ENCODE data around the gene SC5D. TPM values are rescaled to one million over a fixed set of nuclear protein-coding genes. Genes with fewer than 3 reads are reported as not detected.

Gene SC5D
- total RNA-seq, 1 donor from 2014 or later = 18.0 TPM

GRCh38 chr11:121347094-121347493, 54.5 kb downstream of the SC5D start:
- intact Hi-C loops (cut with DNase I) = no loop called here
- ATAC-seq (ENCODE audit: poor library complexity) (no peak), DNase-seq (no peak)

GRCh38 chr11:121347813-121348212, 55.2 kb downstream of the SC5D start:
- DNase-seq = no peak
- peak; percentile 32 for ATAC-seq (ENCODE audit: poor library complexity)
- intact Hi-C loops (cut with DNase I) = no loop called here

GRCh38 chr11:121348220-121348875, 55.8 kb downstream of the SC5D start:
- intact Hi-C loops (cut with DNase I) = no loop called here

GRCh38 chr11:121349790-121350189, 57.2 kb downstream of the SC5D start:
- DNase-seq (no peak), ATAC-seq (ENCODE audit: poor library complexity) (no peak)
- intact Hi-C loops (cut with DNase I) = no loop called here

More at GRCh38 chr11:121348220-121348875, 55.8 kb downstream of the SC5D start:
- DNase-seq (no peak), ATAC-seq (ENCODE audit: poor library complexity) (no peak)

- DNase-seq (no peak), ATAC-seq (ENCODE audit: poor library complexity) (no peak)
- intact Hi-C loops (cut with DNase I) = no loop called here
Observed at GRCh38 chr11:121350314-121351082, 57.9 kb downstream of the SC5D start.

GRCh38 chr11:121351083-121351630, 58.6 kb downstream of the SC5D start:
- DNase-seq (no peak), ATAC-seq (ENCODE audit: poor library complexity) (peak; percentile 22)
- intact Hi-C loops (cut with DNase I) = no loop called here

GRCh38 chr11:121352251-121352891, 59.8 kb downstream of the SC5D start:
- no peak for DNase-seq
- intact Hi-C loops (cut with DNase I) = no loop called here
- peak; percentile 74 for ATAC-seq (ENCODE audit: poor library complexity)

- DNase-seq = no peak
- no peak for ATAC-seq (ENCODE audit: poor library complexity)
- intact Hi-C loops (cut with DNase I) = no loop called here
Observed at GRCh38 chr11:121354192-121354591, 61.6 kb downstream of the SC5D start.

GRCh38 chr11:121356357-121356756, 63.8 kb downstream of the SC5D start:
- intact Hi-C loops (cut with DNase I) = no loop called here
- ATAC-seq (ENCODE audit: poor library complexity) (peak; percentile 6), DNase-seq (no peak)

Other genes starting within 250 kb of the SC5D start
- 1.0 TPM for gene TECTA, start 191.5 kb upstream of the SC5D start, total RNA-seq
- 4.7 TPM for gene SORL1, start 159.5 kb downstream of the SC5D start, total RNA-seq